Activated naive CD8-positive, alpha-beta T cell treated with anti-CD3 and anti-CD28 coated beads, Interleukin-2, amount 10 ng/mL, durations not matched to agents 7 days and 5 days (primary cell): ENCODE results near the gene EMILIN2. TPM values are rescaled to one million over a fixed set of nuclear protein-coding genes. Genes with fewer than 3 reads are reported as not detected.
A peak's percentile ranks its signal among the peaks of the same experiment; 100 is the strongest.
"Not testable (repeated sequence)": the region's sequence is repeated elsewhere in the genome, so short reads cannot be mapped to it uniquely, and the experiment has no call there.

Experiments used
- ATAC-seq: fragments of 150-1000 bp; cut with Tn5 transposase; one replicate; pipeline ENCODE4 v1.10.0; 2021; ENCODE audit warnings: low read depth, moderate library complexity
- POLR2A ChIA-PET: fragments of 350-600 bp; sonication (Branson Sonifier 250); formaldehyde crosslinking; loops from one replicate; lab custom pipeline; 2021; ENCODE audit warnings: antibody characterized with exemption; lab: Charles Lee
- DNase-seq: peaks from one replicate; pipeline ENCODE4 v3.0.0; 2021
- H3K27ac Mint-ChIP-seq: one replicate; pipeline ENCODE4 v1.8.0; 2022; ENCODE audit warnings: mild to moderate bottlenecking, mixed read lengths
- H3K27me3 Mint-ChIP-seq: one replicate; pipeline ENCODE4 v1.8.0; 2022; ENCODE audit warnings: mild to moderate bottlenecking, moderate library complexity, mixed read lengths
- H3K36me3 Mint-ChIP-seq: one replicate; pipeline ENCODE4 v1.8.0; 2021; ENCODE audit warnings: mild to moderate bottlenecking, mixed read lengths
- H3K4me1 Mint-ChIP-seq: one replicate; pipeline ENCODE4 v1.8.0; 2021; ENCODE audit warnings: mixed read lengths
- H3K4me3 Mint-ChIP-seq: one replicate; pipeline ENCODE4 v1.8.0; 2022; ENCODE audit warnings: mild to moderate bottlenecking, moderate library complexity, mixed read lengths
- H3K9me3 Mint-ChIP-seq: one replicate; pipeline ENCODE4 v1.8.0; 2021; ENCODE audit warnings: mixed read lengths
- total RNA-seq, 2 experiments: library from RNA; stranded (reverse); gene quantifications; one replicate each; pipeline ENCODE4 v1.2.3, GENCODE V29; 2021

Gene EMILIN2
- total RNA-seq: 10 to 100 TPM; 23.3 to 27.7 TPM

DNA sequence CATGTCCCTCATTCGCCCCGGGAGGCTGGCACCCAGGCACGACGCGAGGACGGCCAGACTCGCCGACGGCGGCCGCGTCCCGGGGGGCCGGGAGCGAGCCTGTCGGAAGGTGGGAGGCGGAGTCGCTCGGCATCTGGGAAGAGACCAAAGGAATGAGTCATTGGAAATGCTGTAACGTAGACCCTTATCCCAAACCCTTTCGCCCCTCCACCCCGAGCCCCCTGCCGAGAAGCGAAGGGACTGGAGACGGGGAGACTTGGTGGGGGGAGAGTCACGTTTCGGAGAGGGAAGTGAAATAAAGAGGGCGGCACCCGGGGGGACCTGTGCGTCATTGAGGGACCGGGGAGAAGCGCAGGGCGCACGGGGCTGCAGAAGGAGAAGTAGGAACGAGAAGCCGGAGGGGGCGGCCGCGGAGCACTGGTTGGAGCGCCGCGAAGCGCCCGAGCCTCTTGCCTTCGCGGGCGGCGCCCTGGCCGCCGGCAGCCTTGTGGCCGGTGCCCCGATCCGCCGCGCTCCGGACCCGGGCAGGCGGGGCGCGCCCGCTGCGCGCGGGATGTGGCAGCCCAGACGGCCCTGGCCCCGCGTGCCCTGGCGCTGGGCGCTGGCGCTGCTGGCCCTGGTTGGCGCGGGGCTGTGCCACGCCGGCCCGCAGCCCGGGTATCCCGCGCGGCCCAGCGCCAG is at the start of gene EMILIN2:
Gene EMILIN2, plus strand, starts transcription at position 371 of the 681 bp plus-strand sequence. Its CDS starts 183 bp downstream, at position 554.
- ATAC-seq (peak; percentile 12), DNase-seq (peak; percentile 58)
- peak within 1 kb of the TSS; percentile 67 for H3K27ac Mint-ChIP-seq
- peaks cover 15% of the 10 kb centered on the region for H3K4me1 Mint-ChIP-seq
- peaks cover 65% of the 10 kb centered on the region for H3K27me3 Mint-ChIP-seq
- no peaks in the 10 kb centered on the region for H3K9me3 Mint-ChIP-seq
- H3K4me3 Mint-ChIP-seq: peak within 1 kb of the TSS; percentile 86
- POLR2A ChIA-PET: interaction anchor here (1.0 kb wide), 1 partner anchor 37 kb away, joined by 3 read pairs; no protein-coding TSS in a partner anchor
- no peaks in the 10 kb centered on the region for H3K36me3 Mint-ChIP-seq

DNA sequence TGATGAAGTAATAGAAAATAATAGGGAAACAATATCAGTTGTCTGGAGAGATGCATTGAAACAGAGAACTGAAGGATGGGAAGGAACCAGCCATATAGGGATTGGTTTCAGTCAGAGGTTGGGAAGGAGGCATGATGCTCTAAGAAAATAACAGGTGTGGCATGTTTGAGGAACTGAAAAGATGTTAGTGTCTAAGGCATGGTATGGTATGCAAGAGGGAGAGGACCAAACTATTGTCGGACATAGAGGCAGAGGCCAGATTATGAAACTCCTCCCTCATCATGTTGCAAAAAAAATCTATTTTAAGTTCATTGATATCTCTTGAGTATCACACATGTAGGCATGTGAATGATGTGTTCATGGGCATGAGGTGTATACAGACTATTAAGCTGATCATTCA is 48.9 kb upstream of the EMILIN2 start:
- ATAC-seq (no peak), DNase-seq (no peak)
- H3K4me3 Mint-ChIP-seq: no peak overlapping the region
- H3K36me3 Mint-ChIP-seq: peaks cover 40% of the 10 kb centered on the region
- no peak overlapping the region for H3K27ac Mint-ChIP-seq
- POLR2A ChIA-PET: no interaction called here
- peaks cover 2% of the 10 kb centered on the region for H3K4me1 Mint-ChIP-seq
- H3K9me3 Mint-ChIP-seq: no peaks in the 10 kb centered on the region
- no peaks in the 10 kb centered on the region for H3K27me3 Mint-ChIP-seq

DNA sequence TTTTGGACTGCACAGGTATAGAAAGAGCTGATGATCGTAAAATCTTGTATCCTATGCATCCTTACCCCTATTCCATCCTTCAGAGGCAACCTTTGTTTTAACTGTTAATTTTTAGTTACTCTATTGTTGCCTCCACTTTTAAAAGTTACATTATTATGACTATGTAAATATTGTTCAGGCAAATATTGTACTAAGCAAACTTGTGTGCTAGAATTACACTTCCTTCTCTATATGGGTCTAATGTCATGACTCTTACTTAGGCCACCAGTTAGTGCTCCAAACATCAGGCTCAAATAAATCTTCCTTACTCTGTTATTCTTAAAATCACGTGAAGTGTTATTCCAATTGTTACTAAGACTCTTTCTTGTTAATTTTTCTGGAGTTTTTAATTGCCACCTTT is 47.4 kb upstream of the EMILIN2 start:
- Mint-ChIP-seq H3K36me3 (peaks cover 43% of the 10 kb centered on the region), H3K27me3 (no peaks in the 10 kb centered on the region), H3K4me1 (peaks cover 2% of the 10 kb centered on the region), H3K9me3 (no peaks in the 10 kb centered on the region), H3K4me3 (no peak overlapping the region), H3K27ac (no peak overlapping the region)
- ATAC-seq (no peak), DNase-seq (no peak)
- POLR2A ChIA-PET: no interaction called here

DNA sequence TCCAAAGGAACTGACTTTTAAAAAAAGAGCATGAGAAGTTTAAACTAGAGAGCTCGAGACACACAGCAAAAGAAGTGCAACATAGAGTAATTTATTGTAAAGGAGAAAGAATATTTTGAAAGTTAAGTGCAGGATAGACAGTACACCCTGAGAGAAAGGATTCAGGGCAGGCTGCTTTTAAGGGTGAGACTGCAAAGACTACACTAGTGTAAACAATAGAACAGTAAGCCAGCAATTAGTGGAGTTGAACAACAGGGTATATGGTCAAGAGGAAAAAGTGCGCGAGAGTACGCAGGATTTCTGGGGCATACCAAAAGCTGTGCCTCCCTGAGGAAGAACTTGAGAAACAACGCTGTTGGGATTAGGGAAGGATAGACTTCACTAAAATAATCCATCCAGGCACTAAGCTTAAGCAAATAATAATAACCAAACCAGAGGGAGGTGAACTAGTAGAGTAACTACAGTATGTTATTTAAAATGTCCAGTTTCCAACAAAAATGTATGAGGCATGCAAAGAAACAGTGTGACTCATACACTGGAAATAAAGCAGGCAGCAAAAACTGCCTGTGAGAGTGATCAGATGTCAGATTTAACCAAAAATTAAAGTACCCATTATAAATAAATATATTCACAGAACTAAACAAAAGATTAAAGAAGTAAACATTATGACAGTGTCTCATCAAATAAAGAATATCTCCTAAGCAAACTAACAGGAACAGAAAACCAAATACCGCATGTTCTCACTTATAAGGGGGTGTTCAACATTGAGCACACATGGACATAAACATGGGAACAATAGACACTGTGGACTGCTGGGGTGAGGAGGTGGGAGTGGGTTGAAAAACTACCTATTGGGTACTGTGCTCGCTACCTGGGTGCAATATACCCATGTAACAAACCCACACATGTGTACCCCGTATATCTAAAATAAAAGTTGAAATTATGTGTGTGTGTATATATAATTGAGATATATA is 40.5 kb upstream of the EMILIN2 start:
- no peak overlapping the region for H3K27ac Mint-ChIP-seq

DNA sequence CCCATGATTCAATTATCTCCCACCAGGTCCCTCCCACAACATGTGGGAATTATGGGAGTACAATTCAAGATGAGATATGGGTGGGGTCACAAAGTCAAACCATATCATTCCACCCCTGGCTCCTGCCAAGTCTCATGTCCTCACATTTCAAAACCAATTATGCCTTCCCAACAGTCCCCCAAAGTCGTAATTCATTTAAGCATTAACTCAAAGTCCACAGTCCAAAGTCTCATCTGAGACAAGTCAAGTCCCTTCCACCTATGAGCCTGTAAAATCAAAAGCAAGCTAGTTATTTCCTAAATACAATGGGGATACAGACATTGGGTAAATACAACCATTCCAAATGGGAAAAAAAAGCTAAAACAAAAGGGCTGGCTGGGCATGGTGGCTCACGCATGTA is 38.2 kb upstream of the EMILIN2 start:
- peaks cover 31% of the 10 kb centered on the region for H3K36me3 Mint-ChIP-seq
- ATAC-seq, H3K9me3 Mint-ChIP-seq, H3K4me1 Mint-ChIP-seq, DNase-seq, H3K27ac Mint-ChIP-seq, H3K27me3 Mint-ChIP-seq, H3K4me3 Mint-ChIP-seq: not testable (repeated sequence)
- POLR2A ChIA-PET: interaction anchor here (0.5 kb wide), 1 partner anchor 36 kb away, joined by 3 read pairs; no protein-coding TSS in a partner anchor

More for the DNA sequence above, 40.5 kb upstream of the EMILIN2 start:
- Mint-ChIP-seq H3K27me3 (no peaks in the 10 kb centered on the region), H3K36me3 (peaks cover 36% of the 10 kb centered on the region), H3K9me3 (peaks cover 6% of the 10 kb centered on the region), H3K4me1 (no peaks in the 10 kb centered on the region), H3K4me3 (no peak overlapping the region)
- ATAC-seq (no peak), DNase-seq (no peak)
- POLR2A ChIA-PET: interaction anchor here (0.5 kb wide), 1 partner anchor 171 kb away, joined by 4 read pairs; no protein-coding TSS in a partner anchor

DNA sequence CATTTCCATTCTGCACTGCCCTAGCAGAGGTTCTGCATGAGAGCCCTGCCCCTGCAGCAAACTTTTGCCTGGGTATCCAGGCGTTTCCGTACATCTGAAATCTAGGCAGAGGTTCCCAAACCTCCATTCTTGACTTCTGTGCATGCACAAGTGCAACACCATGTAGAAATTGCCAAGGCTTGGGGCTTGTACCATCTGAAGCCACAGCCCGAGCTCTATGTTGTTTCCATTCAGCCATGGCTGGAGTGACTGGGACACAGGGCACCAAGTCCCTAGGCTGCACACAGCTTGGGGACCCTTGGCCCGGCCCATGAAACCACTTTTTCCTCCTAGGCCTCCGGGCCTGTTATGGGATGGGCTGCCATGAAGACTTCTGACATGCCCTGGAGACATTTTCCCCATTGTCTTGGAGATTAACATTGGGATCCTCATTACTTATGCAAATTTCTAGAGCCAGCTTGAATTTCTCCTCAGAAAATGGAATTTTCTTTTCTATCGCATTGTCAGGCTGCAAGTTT is 37.1 kb upstream of the EMILIN2 start:
- ATAC-seq, POLR2A ChIA-PET, H3K27me3 Mint-ChIP-seq, H3K4me3 Mint-ChIP-seq, H3K27ac Mint-ChIP-seq, H3K4me1 Mint-ChIP-seq, DNase-seq: not testable (repeated sequence)
- Mint-ChIP-seq H3K36me3 (peaks cover 30% of the 10 kb centered on the region), H3K9me3 (peaks cover 10% of the 10 kb centered on the region)

DNA sequence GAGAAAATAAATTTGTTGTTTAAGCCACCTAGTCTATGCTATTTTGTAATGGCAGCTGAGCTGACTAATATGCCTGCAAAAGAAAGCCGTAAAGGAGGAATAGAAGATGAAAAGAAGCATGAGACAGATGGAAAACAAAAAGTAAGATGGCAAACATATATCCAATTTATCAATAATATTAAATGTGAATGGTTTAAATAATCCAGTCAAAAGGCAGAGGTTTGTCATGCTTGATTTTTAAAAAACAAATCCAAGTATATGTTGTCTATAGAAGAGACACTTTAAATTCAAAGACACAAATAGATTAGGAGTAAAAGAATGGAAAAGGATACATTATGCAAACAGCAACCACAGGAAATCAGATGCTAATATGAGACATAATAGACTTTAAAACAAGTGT is 35.4 kb upstream of the EMILIN2 start:
- Mint-ChIP-seq H3K27ac (no peak overlapping the region), H3K9me3 (peaks cover 19% of the 10 kb centered on the region)

DNA sequence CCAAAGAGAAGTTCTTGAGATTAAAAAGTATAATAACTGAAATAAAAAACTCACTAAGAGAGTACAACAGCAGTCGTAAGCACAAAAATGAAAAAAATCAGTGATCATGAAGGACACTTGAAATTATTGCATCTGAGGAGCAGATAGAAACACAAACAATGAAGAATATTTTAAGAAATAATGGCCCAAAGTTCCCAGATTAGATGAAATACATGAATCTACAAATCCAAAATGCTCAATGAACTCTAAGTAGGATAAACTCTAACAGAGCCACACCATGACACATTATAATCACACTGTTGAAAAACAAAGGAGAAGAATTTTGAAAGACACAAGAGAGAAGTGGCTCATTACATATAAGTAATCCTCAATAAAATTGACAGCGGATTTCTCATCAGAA is 31.9 kb upstream of the EMILIN2 start:
- peaks cover 10% of the 10 kb centered on the region for H3K27me3 Mint-ChIP-seq
- POLR2A ChIA-PET: no interaction called here
- DNase-seq (no peak), ATAC-seq (no peak)
- peaks cover 20% of the 10 kb centered on the region for H3K9me3 Mint-ChIP-seq
- H3K4me1 Mint-ChIP-seq: peaks cover 2% of the 10 kb centered on the region
- H3K27ac Mint-ChIP-seq: no peak overlapping the region
- peaks cover 6% of the 10 kb centered on the region for H3K36me3 Mint-ChIP-seq
- no peak overlapping the region for H3K4me3 Mint-ChIP-seq

More for the DNA sequence above, 35.4 kb upstream of the EMILIN2 start:
- DNase-seq (no peak), ATAC-seq (no peak)
- Mint-ChIP-seq H3K27me3 (no peaks in the 10 kb centered on the region), H3K36me3 (peaks cover 23% of the 10 kb centered on the region), H3K4me1 (peaks cover 2% of the 10 kb centered on the region), H3K4me3 (no peak overlapping the region)
- POLR2A ChIA-PET: no interaction called here

DNA sequence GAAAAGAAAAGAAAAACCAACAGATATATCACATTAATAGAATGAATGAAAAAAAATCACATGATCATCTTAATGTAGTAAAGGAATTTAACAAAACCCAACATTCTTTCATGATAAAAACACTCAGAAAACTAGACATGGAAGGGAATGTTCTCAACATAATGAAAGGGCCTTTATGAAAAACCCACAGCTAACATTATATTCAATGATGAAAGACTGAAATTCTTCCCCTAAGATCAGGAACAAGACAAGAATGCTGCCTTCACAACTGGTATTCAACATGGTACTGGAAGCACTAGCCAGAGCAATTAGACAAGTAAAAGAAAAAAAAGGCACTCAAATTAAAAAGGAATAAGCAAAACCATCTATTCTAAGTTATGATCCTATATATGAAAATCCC is 28.5 kb upstream of the EMILIN2 start:
- Mint-ChIP-seq H3K36me3 (peaks cover 5% of the 10 kb centered on the region), H3K4me3 (no peak overlapping the region), H3K27ac (no peak overlapping the region), H3K27me3 (peaks cover 12% of the 10 kb centered on the region), H3K4me1 (peaks cover 2% of the 10 kb centered on the region), H3K9me3 (peaks cover 18% of the 10 kb centered on the region)
- DNase-seq (no peak), ATAC-seq (no peak)
- POLR2A ChIA-PET: no interaction called here

DNA sequence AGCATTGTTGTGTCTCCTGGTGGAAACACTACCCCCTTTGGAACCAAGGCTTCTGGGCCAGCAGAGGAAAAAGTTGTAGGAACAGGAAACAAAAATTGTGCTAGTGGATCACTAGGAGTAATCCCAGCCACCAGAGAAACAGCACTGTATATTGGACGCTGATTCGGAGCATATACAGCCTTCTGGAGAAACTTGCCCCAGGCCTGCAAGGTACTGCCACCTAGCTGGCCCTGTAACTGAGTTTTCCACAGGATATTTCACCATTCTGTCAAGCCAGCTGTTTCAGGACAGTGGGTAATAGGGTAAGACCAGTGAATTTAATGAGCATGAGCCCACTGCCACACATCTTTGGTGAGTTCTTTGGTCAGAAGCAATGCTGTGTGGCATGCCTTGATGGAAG is 25.1 kb upstream of the EMILIN2 start:
- Mint-ChIP-seq H3K9me3 (peaks cover 7% of the 10 kb centered on the region), H3K27ac (no peak overlapping the region), H3K36me3 (no peaks in the 10 kb centered on the region), H3K4me3 (no peak overlapping the region), H3K27me3 (peaks cover 12% of the 10 kb centered on the region), H3K4me1 (no peaks in the 10 kb centered on the region)
- POLR2A ChIA-PET: no interaction called here
- ATAC-seq (no peak), DNase-seq (no peak)

DNA sequence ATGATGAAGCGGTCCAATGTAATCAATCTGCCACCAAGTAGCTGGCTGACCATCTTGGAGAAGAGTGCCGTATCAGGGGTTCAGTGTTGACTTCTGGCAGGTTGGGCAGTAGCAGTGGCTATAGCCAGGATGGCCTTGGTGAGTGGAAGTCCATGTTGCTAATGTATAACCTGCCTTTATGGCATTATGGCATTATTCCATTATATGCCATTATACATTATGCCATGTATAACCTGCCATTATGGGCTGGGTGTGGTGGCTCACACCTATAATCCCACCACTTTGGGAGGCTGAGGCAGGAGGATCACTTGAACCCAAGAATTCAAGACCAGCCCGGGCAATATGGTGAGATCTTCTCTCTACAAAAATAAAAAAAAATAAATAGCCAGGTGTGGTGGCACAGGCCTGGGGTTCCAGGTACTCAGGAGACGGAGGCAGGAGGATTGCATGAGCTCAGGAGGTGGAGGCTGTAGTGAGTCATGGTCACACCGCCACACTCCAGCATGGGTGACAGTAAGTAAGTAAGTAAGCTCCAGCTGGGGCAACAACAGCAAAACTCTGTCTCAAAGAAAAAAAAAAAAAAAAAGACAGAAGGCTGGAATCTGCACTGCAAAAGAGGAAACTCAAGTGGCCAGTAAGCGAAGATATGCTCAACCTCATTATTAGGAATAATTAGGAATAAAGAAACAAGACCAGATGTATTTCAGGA is 24.4 kb upstream of the EMILIN2 start:
- no peak overlapping the region for H3K4me3 Mint-ChIP-seq
- ATAC-seq: no peak
- POLR2A ChIA-PET: no interaction called here
- no peak for DNase-seq
- no peaks in the 10 kb centered on the region for H3K36me3 Mint-ChIP-seq
- no peak overlapping the region for H3K27ac Mint-ChIP-seq
- no peaks in the 10 kb centered on the region for H3K4me1 Mint-ChIP-seq
- H3K9me3 Mint-ChIP-seq: peaks cover 6% of the 10 kb centered on the region
- H3K27me3 Mint-ChIP-seq: peaks cover 12% of the 10 kb centered on the region

DNA sequence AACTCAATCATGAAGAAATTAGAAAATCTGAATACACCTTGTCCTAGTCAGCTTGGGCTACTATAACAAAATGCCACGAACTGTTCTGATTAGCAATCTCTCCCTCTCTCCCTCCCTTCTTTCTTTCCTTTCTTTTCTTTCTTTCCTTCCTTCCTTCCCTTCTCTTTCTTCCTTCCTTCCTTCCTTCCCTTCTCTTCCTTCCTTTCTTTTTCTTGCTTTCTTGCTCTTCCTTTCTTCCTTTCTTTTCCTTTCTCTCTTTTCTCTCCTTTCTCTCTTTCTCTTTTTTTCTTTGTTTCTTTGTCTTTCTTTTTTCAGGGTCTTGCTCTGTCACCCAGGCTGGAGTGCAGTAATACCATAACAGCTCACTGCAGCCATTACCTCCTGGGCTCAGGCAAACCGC is 23.6 kb upstream of the EMILIN2 start:
- POLR2A ChIA-PET: no interaction called here
- ATAC-seq: no peak
- Mint-ChIP-seq H3K9me3 (peaks cover 6% of the 10 kb centered on the region), H3K4me1 (no peaks in the 10 kb centered on the region), H3K27ac (no peak overlapping the region), H3K36me3 (no peaks in the 10 kb centered on the region), H3K27me3 (peaks cover 6% of the 10 kb centered on the region), H3K4me3 (no peak overlapping the region)
- no peak for DNase-seq

DNA sequence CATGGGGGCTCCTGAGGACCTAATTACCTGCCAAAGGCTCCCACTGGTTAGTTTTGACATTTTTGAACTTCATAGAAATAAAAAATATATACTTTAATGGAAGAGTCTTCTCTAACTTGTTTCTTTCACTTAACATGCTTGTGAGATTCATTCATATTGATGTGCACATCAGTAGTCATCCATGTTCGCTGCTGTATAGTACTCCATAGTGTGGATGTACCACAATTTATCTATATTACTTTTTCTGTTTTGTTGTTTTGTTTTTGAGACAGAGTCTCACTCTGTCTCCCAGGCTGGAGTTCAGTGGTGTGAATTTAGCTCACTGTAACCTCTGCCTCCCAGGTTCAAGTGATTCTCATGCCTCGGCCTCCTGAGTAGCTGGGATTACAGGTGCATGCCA is 22.8 kb upstream of the EMILIN2 start:
- peaks cover 2% of the 10 kb centered on the region for H3K9me3 Mint-ChIP-seq
- POLR2A ChIA-PET: no interaction called here
- no peaks in the 10 kb centered on the region for H3K4me1 Mint-ChIP-seq
- H3K36me3 Mint-ChIP-seq: no peaks in the 10 kb centered on the region
- no peak for ATAC-seq
- peaks cover 6% of the 10 kb centered on the region for H3K27me3 Mint-ChIP-seq
- DNase-seq: no peak
- no peak overlapping the region for H3K27ac Mint-ChIP-seq
- no peak overlapping the region for H3K4me3 Mint-ChIP-seq
